Breast epithelium (tissue), 3 donors: ENCODE results near the gene KPNA4.

Experiments used
- CTCF ChIP-seq, 3 donors: fragments of 450-650 bp; IDR thresholded peaks; one replicate each; pipeline ENCODE4 v1.5.1; 2016 to 2017; ENCODE audit warnings: antibody characterized with exemption in 3 of 3, mild to moderate bottlenecking in 3 of 3, moderate library complexity in 3 of 3
- POLR2A ChIP-seq: fragments of 450-650 bp; IDR thresholded peaks from one replicate; pipeline ENCODE4 v1.6.1; 2016; ENCODE audit warnings: antibody characterized with exemption, mild to moderate bottlenecking, moderate library complexity
- POLR2AphosphoS5 ChIP-seq, 3 donors: sonication (generic); formaldehyde crosslinking; IDR thresholded peaks; one replicate each; pipeline ENCODE4 v1.6.1; 2017; ENCODE audit warnings: antibody characterized with exemption in 3 of 3

DNA sequence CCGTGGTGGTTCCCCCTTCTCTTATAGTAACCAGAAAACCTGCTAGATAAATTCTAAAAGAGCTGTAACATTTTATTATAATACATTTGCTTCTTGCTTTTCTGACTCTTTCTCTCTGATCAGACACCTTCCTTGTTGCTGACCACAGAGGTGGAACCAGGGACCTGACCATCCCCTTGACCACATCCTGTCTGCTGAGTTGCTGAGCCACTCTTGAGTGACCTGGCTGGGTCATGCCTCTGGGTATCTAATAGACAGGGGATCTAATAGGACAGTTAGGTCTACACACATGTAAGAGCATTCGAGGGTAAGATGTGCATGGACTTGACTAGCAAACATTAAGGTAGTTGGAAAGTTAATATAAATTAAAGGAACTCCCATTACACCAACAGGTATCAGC lies 93.0 kb downstream of the KPNA4 start:
- TF ChIP-seq POLR2A, result no peak
- TF ChIP-seq CTCF (IDR thresholded peaks at IDR 0.05), result no peak
- no peak for TF ChIP-seq POLR2AphosphoS5 (IDR thresholded peaks at IDR 0.05)
